Endothelial cell of umbilical vein (primary cell): ENCODE measurements around the gene PLD1.

ENCODE experiments used
- CTCF ChIP-seq, 2 donors: IDR thresholded peaks; 1 replicate in 1 of 2; 2 replicates in 1 of 2; pipeline ENCODE4 v1.5.1; 2011; ENCODE audit warnings: low read length in 2 of 2, mild to moderate bottlenecking in 2 of 2, moderate library complexity in 2 of 2, control low read depth in 1 of 2, inconsistent platforms in 1 of 2, low read depth in 1 of 2; ENCODE audit not compliant: insufficient read depth in 1 of 2; ENCODE audit errors: extremely low read depth in 1 of 2
- FOS ChIP-seq: IDR thresholded peaks from 2 replicates; pipeline ENCODE4 v1.6.1; 2011; ENCODE audit warnings: mild to moderate bottlenecking, low read length, moderate library complexity, borderline replicate concordance; ENCODE audit not compliant: insufficient read depth
- JUN ChIP-seq: IDR thresholded peaks from 2 replicates; pipeline ENCODE4 v1.6.1; 2011; ENCODE audit warnings: borderline replicate concordance, low read depth; ENCODE audit not compliant: insufficient read length, insufficient read depth
- MYC ChIP-seq: IDR thresholded peaks from one replicate; pipeline ENCODE4 v1.6.1; 2011; ENCODE audit warnings: mild to moderate bottlenecking, low read depth, low read length
- POLR2A ChIP-seq: IDR thresholded peaks from 2 replicates; pipeline ENCODE4 v1.6.1; 2012; ENCODE audit warnings: low read depth, mild to moderate bottlenecking, control low read depth, low read length
- POLR2AphosphoS5 ChIP-seq: IDR thresholded peaks from 2 replicates; pipeline ENCODE4 v1.6.1; 2012; ENCODE audit warnings: low read depth, mild to moderate bottlenecking, control low read depth, low read length, moderate library complexity; ENCODE audit not compliant: insufficient read depth

DNA sequence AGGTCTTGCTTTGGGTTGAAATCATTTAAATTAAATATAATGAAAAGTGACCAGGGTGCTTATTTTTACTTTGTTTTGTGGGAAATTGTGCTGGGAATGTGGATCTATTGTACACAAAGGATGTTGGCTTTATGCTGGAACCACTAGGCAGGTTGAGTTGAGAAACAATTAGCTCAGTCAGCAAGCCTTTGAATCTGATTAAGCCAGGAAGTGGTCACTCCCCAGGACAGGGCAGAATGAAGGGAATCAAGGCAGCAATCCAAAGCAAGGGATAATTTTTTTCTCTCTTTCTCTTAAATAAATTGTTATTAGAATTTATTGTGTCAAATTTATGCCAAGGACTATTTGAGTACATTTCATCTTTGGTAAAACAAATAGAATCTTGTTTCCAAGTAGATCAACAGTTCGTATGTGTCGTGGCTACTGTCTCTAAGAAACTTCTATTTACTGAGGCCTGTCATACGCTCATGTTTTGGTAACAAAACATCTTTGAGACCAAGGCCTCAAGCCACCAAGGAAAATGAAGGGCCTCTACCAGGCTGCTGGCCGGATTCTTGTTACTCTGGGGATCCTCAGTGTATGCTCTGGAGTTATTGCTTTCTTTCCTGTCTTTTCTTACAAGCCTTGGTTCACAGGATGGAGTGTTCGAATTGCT lies 32.7 kb upstream of the PLD1 start, which contains the start of gene TMEM212:
- TF ChIP-seq POLR2A (no peak), CTCF (IDR thresholded peaks at IDR 0.05; ENCODE audit: extremely low read depth in 1 of 2, insufficient read depth in 1 of 2, low read depth in 1 of 2, low read length in 2 of 2) (no peak), FOS (peak; percentile 13), POLR2AphosphoS5 (no peak), JUN (no peak), MYC (no peak)
